Stimulated activated CD8-positive, alpha-beta memory T cell treated with anti-CD3 and anti-CD28 coated beads, Interleukin-7, amount 100 ng/mL, for 4 hours (primary cell): Measurements from ENCODE around the gene RPTOR.
"Not testable (repeated sequence)": the region's sequence is repeated elsewhere in the genome, so short reads cannot be mapped to it uniquely, and the experiment has no call there.

Source experiments
- DNase-seq, 2 donors: peaks; one replicate each; pipeline ENCODE4 v3.0.0-alpha.2; 2020; ENCODE audit warnings: low read depth in 2 of 2

Gene RPTOR

DNA sequence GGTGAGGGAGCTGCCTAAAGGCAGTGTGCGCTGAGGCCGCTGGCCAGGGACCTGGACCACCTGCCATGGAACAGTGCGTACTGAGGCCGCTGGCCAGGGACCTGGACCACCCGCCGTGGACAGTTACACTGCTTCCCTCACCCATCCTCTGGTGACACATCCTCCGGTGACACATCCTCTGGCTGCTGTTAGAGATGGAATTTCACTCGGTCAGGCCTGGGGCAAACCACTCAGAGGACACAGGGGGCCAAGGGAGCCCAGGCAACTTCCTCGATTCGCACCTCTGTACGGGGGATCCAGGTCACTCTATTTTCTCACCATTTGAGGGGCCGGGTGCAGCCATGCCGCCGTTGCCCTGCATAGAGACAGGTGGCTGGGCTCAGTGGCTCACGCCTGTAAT lies 32.4 kb upstream of the RPTOR start:
- no peak for DNase-seq

GRCh38 chr17:80513201-80513600 lies 31.4 kb upstream of the RPTOR start:
- no peak for DNase-seq

- no peak for DNase-seq
These were observed 30.7 kb upstream of the RPTOR start for GRCh38 chr17:80513892-80514291.

GRCh38 chr17:80516171-80516932 lies 28.3 kb upstream of the RPTOR start:
- no peak for DNase-seq

DNA sequence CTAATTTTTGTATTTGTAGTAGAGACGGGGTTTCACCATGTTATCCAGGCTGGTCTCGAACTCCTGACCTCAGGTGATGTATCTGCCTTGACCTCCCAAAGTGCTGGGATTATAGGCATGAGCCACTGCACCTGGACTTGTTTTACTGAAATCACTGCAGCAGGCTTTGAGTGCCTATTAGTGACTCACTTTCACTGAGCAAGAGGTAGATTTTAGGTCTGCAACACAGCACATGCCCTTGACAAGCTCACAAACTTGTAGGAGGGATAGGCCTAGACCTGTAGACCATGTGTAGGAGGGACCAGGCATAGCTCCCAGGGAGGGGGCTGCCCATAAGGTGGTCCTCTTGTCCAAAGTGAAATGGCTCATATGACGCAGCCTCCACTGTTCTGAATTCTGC lies 27.0 kb upstream of the RPTOR start:
- DNase-seq: no peak

GRCh38 chr17:80518392-80518791 lies 26.2 kb upstream of the RPTOR start:
- DNase-seq: no peak

- no peak for DNase-seq
These were observed 25.4 kb upstream of the RPTOR start for GRCh38 chr17:80519091-80519781.

DNA sequence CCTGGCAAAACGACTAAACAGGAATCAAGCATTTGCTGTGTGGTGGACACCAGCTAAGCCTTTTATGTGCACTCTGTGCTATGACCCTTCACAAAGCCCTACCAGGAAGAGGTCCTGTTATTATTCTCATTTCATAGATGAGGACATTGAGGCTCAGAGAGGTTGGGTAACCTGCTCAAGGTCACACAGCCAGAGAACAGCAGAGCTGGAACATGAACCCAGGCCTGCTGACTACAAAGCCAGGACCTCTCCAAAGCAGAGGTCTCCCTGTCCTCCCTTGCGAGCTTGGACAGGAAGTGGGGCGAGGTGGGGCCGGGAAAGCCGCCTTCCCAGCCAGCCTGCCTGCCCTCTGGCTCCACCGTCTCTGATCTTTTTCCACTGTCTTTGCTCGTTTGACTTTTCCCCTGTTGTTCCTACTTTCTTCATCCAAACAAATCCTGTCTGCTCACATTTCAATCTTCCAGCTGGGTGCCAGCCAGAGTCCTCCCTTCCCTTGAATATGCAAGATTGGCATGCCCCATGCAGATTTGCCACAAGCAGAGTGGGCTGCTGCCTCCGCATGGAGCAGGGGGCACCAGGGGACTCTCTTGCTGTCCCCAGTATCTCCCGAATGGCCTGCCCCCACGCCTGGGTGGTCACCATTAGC lies 23.7 kb upstream of the RPTOR start:
- DNase-seq: no peak

- no peak for DNase-seq
These were observed 21.4 kb upstream of the RPTOR start for GRCh38 chr17:80523054-80523744.

GRCh38 chr17:80523956-80524712 lies 20.5 kb upstream of the RPTOR start:
- no peak for DNase-seq

- no peak for DNase-seq
These were observed 18.3 kb upstream of the RPTOR start for GRCh38 chr17:80526116-80526910.

GRCh38 chr17:80527016-80527645 lies 17.5 kb upstream of the RPTOR start:
- DNase-seq: no peak

GRCh38 chr17:80528536-80528935 lies 16.1 kb upstream of the RPTOR start:
- DNase-seq: no peak

DNA sequence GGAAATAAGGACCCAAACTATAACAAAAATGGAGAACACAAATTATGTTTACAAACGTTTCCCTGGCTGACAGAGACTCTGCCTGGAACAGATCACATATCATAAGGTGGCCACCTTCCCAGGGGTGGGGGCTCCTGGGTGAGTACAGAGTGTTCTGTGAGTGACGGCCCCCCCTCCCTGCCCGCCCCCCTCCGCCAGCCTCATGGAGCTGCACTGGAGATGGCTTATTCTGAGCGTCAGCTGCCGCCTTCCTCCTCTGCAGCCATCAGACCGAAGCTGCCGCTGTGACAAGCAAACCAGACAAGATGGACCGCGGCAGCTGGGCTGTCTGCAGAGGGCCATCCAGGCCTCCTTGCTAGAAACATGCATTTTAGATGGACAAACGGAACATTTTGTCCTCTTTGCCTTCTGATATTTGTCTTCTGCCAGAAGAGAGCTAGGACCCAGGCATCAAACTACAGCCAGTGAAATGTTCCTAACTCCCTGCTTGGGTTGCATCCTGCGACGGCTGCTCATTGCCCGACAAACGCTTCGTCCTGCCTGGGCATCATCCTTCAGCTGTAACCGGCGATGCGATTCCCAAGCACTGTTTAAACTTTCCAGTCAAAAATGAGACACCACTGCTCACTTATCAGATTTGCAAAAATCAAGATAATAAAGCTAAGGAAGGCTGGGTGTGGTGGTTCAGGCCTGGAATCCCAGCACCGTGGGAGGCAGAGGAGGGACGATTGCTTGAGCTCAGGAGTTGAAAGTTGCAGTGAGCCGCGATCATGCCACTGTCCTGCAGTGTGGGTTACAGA lies 15.3 kb upstream of the RPTOR start:
- DNase-seq: no peak

- no peak for DNase-seq
These were observed 14.7 kb upstream of the RPTOR start for GRCh38 chr17:80529904-80530292.

DNA sequence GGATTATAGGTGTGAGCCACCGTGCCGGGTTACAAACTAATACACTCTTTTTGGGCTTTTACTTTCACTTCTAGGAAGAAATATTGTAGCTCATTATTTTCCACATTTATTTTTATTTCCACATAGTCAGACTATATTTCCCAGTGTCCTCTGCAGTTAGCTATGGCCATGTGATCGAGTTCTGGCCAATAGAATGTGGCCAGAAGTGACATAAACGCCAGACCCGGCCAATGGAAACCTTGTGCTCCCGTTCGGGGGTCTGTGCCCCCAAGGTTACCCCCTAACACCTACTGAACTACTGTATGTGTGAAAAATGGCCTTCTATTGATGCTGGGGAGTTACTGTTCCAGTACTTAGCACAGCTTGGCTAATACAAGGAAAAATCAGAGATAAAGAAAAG lies 13.2 kb upstream of the RPTOR start:
- DNase-seq: no peak

DNA sequence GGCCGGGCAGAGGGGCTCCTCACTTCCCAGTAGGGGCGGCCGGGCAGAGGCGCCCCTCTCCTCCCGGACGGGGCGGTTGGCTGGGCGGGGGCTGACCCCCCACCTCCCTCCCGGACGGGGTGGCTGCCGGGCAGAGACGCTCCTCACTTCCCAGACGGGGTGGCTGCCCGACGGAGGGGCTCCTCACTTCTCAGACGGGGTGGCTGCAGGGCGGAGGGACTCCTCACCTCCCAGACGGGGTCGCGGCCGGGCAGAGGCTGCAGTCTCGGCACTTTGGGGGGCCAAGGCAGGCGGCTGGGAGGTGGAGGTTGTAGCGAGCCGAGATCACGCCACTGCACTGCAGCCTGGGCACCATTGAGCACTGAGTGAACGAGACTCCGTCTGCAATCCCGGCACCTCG lies 7.3 kb upstream of the RPTOR start:
- DNase-seq: not testable (repeated sequence)

GRCh38 chr17:80538484-80538883 lies 6.2 kb upstream of the RPTOR start:
- DNase-seq: no peak

DNA sequence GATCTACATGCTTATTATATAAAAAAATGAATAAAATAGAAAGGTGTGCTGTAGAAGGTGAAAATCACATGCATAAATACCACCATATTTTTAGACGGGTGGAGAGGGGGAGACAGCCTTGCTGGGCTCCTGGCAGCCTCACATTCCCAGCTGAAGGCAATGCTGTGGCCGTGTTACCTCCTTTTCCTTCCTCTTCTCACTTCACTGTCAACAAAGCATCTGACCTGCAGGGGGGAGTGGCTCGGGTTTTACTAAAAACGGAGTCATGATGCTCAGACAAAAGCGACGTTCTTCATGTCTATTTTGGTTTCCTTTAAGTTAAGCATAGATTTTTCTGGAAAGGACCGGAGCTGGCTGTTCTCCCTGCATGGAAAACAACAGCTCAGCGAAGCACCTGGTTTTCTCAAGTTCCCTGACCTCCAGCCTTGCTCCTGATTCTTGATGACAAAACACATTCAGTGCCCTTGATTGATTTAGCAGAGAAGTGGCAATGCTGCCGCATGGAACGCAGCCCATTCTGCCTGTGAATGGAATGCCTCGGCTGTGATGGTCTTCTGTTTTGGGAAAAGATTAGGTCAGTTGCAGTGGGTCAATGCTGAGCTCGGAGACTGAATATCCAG lies 5.5 kb upstream of the RPTOR start:
- DNase-seq: no peak
